Measurements from ENCODE around the gene UGCG.
"Not testable (repeated sequence)": the region's sequence is repeated elsewhere in the genome, so short reads cannot be mapped to it uniquely, and the experiment has no call there.

The UGCG gene

GRCh38 chr9:111955048-111955447 is 58.4 kb downstream of the UGCG start:
- no peak for TF ChIP-seq CTCF (conservative IDR thresholded peaks at IDR 0.05; ENCODE audit: control insufficient read depth, insufficient read depth, low read depth, low read length)
- DNase-seq (ENCODE audit: low read depth) = no peak
- H3K4me3 ChIP-seq (ENCODE audit: control insufficient read depth, low read depth, low read length) = no peak overlapping the region

GRCh38 chr9:111957856-111958631 is 61.4 kb downstream of the UGCG start:
- TF ChIP-seq CTCF (conservative IDR thresholded peaks at IDR 0.05; ENCODE audit: control insufficient read depth, insufficient read depth, low read depth, low read length) = no peak
- DNase-seq (ENCODE audit: low read depth) = peak; percentile 97
- H3K4me3 ChIP-seq (ENCODE audit: control insufficient read depth, low read depth, low read length) = peak overlapping the region; percentile 16

DNA sequence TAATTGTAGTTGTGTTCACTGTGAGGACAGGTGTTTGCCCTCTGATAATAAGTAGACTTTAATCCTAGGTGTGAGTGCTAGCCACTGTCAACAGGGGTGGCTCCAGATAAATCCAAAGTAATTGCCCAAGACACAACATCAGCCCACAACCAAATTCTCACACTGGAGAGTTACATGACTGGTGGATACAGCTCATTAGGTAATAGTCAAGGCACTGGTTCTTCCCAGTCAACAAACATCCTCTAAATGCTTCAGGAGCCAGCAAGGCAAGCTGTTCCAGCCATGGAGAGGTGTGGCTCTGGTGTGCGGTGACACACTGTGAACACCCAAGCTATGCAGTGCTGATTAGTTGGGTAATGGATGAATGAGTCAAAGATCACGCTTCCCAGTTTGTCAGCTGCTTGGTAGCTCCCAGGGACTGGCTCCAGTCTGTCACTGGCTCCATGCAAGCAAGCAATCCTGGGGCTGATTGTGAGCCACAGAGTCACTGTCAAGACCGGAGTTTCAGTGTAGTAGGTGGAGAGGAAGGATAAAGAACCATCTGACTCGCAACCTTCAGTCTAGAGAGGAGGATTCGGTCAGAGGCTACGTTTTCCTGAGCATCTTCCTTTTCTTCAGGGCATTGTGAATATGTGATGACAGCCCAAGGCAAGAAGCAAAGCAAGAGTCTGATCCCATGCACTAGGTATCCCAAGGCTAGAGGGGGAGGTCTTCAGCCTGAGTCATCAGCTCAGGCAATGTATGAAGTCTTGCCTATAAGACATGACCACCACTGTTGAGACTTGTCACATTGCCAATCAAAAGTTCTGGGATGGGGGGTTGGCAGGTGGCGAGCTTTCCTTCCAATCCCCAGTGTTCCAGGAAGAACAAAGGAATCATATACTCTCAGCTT is 63.1 kb downstream of the UGCG start:
- TF ChIP-seq CTCF (conservative IDR thresholded peaks at IDR 0.05; ENCODE audit: control insufficient read depth, insufficient read depth, low read depth, low read length) = no peak
- peak; percentile 99 for DNase-seq (ENCODE audit: low read depth)
- H3K4me3 ChIP-seq (ENCODE audit: control insufficient read depth, low read depth, low read length) = no peak overlapping the region

GRCh38 chr9:111960485-111960884 is 63.9 kb downstream of the UGCG start:
- not testable (repeated sequence) for H3K4me3 ChIP-seq (ENCODE audit: control insufficient read depth, low read depth, low read length); DNase-seq (ENCODE audit: low read depth)

DNA sequence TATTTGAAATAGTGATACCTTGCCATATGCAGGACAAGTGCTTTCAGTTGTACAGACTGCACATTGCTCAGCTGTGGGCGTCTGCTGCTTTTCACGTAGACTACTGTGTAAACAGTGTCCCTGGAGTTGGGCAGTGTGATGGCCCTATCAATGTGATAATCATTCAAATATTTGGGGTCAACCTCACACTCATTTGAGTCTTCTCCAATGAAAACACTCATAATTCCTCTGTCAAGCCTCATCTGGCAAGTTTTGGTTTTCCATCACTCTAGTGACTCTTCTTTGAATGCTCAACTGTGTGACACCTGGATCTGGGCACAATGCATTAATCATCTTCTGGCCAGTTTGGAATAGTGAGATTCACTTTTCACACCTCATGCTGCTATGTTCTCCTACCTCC is 64.4 kb downstream of the UGCG start:
- no peak for TF ChIP-seq CTCF (conservative IDR thresholded peaks at IDR 0.05; ENCODE audit: control insufficient read depth, insufficient read depth, low read depth, low read length)
- peak; percentile 81 for DNase-seq (ENCODE audit: low read depth)

GRCh38 chr9:111961575-111961974 is 65.0 kb downstream of the UGCG start:
- no peak overlapping the region for H3K4me3 ChIP-seq (ENCODE audit: control insufficient read depth, low read depth, low read length)
- TF ChIP-seq CTCF (conservative IDR thresholded peaks at IDR 0.05; ENCODE audit: control insufficient read depth, insufficient read depth, low read depth, low read length) = no peak
- peak; percentile 49 for DNase-seq (ENCODE audit: low read depth)

More for the DNA sequence above, 64.4 kb downstream of the UGCG start:
- H3K4me3 ChIP-seq (ENCODE audit: control insufficient read depth, low read depth, low read length) = no peak overlapping the region

GRCh38 chr9:111962021-111962420 is 65.4 kb downstream of the UGCG start:
- no peak overlapping the region for H3K4me3 ChIP-seq (ENCODE audit: control insufficient read depth, low read depth, low read length)
- TF ChIP-seq CTCF (conservative IDR thresholded peaks at IDR 0.05; ENCODE audit: control insufficient read depth, insufficient read depth, low read depth, low read length) = no peak
- no peak for DNase-seq (ENCODE audit: low read depth)

Data from fibroblast of mammary gland (primary cell).